Hair follicular keratinocyte (primary cell): Measurements from ENCODE around the gene PEX5L. TPM values are rescaled to one million over a fixed set of nuclear protein-coding genes. Genes with fewer than 3 reads are reported as not detected.

Experiments used
- total RNA-seq: library from RNA; depleted of rRNA; stranded (reverse); fragments of >200 nt; gene quantifications from 2 replicates; pipeline ENCODE4 v1.2.3, GENCODE V29; 2015

Gene PEX5L
- total RNA-seq: 0.15 and 3.0 TPM in 2 replicates

DNA sequence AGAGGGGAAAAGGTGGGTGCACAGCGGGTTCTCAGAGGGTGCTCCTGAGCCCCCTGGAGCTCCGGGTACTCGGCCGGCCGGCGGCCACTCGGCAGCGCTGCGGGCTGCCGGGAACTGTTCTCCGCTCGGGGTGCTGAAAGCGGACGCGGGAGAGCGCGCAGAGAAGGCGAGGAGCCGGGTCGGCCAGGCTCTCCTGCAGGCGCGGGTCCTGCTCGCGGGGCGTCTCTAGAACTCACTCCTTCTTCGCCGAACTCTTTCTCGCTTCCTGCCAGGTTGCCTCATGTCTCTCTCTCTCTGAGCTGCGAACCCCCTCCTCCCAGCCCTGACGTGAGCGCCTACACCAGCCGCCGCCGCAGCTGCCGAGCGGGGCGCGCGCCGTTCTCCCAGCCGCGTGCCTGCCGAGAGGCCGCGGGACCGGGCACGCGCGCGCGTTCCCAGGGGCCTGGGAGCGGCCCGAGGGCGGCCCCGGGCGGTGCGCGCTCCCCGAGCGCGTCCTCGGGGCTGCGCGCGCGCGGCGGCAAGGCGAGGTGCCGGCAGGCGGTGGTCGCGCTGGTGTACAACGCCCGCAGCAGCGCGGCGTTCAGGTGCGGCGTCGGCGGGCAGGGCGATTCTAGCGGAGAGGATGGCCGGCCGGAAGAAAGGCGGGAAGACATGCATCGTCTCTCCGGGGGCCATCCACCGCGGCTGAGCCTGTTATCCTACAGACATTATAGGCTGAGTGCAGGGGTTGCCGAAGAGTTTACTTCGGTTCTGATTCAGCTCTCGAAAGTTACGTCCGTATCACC is at the start of gene PEX5L:
TSS of gene PEX5L (minus strand) at position 267 of the 785 bp plus-strand sequence. CDS start 338 bp downstream, outside the sequence.

